ENCODE measurements around the gene SLC28A2.
"Not testable (repeated sequence)": the region's sequence is repeated elsewhere in the genome, so short reads cannot be mapped to it uniquely, and the experiment has no call there.

The SLC28A2 gene

GRCh38 chr15:45276831-45277230, 24.8 kb downstream of the SLC28A2 start:
- peak; percentile 31 to 71 for DNase-seq (ENCODE audit: low read depth in 1 of 2, low spot score in 1 of 2)
- in situ Hi-C loops (cut with HindIII; ENCODE audit: low pct_unique_long_range_greater_than_20kb, low sequenced_read_pairs): no loop called here

DNA sequence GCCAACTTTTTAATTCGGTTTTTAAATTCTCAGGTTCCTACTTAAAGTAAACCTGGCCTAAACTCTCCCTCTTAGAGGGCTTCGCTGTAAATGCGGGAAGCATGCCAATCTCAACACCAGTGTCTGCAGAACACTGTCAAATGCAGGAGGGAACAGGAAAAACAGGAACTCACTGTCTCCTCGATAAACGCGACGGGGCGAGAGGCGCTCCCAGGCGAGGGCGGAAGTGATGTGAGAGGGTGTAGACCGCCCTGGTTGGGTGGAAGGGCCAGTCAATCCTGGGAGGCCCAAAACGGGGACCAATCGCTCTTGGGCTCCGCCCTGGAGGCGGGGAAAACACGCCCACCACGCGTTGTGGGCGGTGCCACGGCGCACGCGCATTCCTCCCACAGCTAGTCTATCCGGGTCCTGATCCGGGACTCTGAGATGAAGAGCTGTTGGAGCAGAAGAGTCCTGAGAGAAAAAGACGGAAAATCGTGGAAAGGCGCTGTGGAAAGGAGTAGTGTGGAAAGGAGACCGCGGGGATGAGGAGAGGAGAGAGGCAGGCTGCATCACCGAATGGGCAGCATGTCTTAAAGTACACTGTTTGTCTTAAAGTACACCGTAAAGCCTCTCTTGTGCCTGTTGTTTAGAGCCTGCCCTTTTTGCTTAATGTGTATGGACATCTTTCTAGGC, 27.1 kb downstream of the SLC28A2 start:
- in situ Hi-C loops (cut with HindIII; ENCODE audit: low pct_unique_long_range_greater_than_20kb, low sequenced_read_pairs): no loop called here
- no peak for TF ChIP-seq JUND (IDR thresholded peaks at IDR 0.05; ENCODE audit: low read depth)
- peak; percentile 88 to 100 for DNase-seq (ENCODE audit: low read depth in 1 of 2, low spot score in 1 of 2)

More at GRCh38 chr15:45276831-45277230, 24.8 kb downstream of the SLC28A2 start:
- TF ChIP-seq JUND (IDR thresholded peaks at IDR 0.05; ENCODE audit: low read depth): no peak

GRCh38 chr15:45285413-45285812, 33.4 kb downstream of the SLC28A2 start:
- in situ Hi-C loops (cut with HindIII; ENCODE audit: low pct_unique_long_range_greater_than_20kb, low sequenced_read_pairs): no loop called here
- no peak for TF ChIP-seq JUND (IDR thresholded peaks at IDR 0.05; ENCODE audit: low read depth)
- no peak for DNase-seq (ENCODE audit: low read depth in 1 of 2, low spot score in 1 of 2)

DNA sequence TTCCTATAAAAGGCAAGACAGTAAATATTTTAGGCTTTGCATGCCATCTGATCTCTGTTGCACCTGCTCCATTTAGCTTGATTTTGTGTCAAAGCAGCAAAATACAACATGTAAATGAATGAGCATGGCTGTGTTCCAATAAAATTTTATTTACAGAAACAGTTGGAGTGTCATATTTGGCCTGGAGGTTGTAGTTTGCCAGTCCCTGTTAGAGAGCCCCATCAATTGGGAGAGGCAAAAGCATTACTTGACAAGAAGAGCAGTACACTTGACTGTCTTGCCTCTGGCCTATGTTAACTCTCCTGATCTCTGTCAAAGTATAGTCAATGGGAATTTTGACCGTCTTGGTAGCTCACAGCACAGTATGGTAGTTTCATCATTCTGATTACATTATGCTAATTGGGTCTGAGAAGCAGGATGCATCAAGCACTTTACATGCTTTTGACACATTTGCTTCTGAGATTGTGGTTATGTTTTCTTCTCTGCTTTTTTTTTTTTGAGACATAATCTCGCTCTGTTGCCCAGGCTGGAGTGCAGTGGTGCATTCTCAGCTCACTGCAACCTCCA, 35.4 kb downstream of the SLC28A2 start:
- no peak for DNase-seq (ENCODE audit: low read depth in 1 of 2, low spot score in 1 of 2)
- in situ Hi-C loops (cut with HindIII; ENCODE audit: low pct_unique_long_range_greater_than_20kb, low sequenced_read_pairs): no loop called here
- TF ChIP-seq JUND (IDR thresholded peaks at IDR 0.05; ENCODE audit: low read depth): no peak

DNA sequence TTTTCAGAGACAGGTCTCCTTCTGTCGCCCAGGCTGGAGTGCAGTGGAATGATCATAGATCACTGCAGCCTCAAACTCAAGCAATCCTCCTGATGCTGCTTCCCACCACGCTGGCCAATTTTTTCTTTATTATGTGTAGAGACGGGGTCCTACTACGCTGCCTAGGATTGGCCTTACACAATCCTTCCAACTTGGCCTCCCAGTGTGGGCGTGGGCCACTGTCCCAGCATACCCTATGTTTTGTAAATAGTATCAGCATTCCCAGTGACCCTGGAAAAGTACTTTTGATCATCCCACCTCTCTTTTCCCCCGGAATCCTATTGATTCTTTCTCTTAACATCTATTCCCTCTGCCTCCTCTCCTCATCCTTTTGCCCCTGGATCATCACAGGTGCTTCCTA, 36.9 kb downstream of the SLC28A2 start:
- TF ChIP-seq JUND (IDR thresholded peaks at IDR 0.05; ENCODE audit: low read depth): no peak

DNA sequence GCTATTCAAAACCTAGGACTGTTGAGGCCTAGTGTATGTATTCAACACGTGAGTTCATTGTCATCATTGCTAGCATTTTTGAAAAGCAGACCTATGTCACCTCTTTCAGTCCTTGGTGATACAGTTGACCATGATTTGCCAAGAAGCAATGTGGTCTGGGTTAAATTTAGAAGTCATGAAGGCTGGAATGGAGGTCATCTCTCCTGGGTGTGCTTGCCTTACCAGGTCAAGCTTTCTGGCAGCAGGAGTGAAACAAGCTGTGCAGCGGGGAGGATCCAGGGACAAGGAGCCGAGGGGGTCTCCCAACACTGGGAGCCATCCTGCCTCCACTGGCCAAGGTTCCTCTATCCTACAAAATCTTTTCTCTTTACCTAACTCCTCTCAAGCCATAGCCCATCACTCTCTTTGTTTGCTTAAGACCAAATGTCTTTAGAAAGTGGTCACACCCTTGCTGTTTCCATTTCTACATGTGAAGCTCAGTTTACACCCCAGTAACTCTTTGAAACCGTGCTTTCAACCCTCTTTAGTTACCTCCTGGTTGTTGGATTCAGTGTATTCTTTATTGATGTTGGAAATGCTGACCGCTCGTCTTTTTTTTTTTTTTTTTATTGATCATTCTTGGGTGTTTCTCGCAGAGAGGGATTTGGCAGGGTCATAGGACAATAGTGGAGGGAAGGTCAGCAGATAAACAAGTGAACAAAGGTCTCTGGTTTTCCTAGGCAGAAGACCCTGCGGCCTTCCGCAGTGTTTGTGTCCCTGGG, 40.0 kb downstream of the SLC28A2 start:
- TF ChIP-seq JUND (IDR thresholded peaks at IDR 0.05; ENCODE audit: low read depth): no peak
- DNase-seq (ENCODE audit: low read depth in 1 of 2, low spot score in 1 of 2): no peak
- in situ Hi-C loops (cut with HindIII; ENCODE audit: low pct_unique_long_range_greater_than_20kb, low sequenced_read_pairs): no loop called here

More for the DNA sequence above, 36.9 kb downstream of the SLC28A2 start:
- in situ Hi-C loops (cut with HindIII; ENCODE audit: low pct_unique_long_range_greater_than_20kb, low sequenced_read_pairs): no loop called here
- DNase-seq (ENCODE audit: low read depth in 1 of 2, low spot score in 1 of 2): no peak

DNA sequence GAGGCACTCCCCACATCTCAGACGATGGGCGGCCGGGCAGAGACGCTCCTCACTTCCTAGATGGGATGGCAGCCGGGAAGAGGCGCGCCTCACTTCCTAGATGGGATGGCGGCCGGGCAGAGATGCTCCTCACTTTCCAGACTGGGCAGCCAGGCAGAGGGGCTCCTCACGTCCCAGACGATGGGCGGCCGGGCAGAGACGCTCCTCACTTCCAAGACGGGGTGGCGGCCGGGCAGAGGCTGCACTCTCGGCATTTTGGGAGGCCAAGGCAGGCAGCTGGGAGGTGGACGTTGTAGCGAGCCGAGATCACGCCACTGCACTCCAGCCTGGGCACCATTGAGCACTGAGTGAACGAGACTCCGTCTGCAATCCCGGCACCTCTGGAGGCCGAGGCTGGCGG, 41.3 kb downstream of the SLC28A2 start:
- in situ Hi-C loops (cut with HindIII; ENCODE audit: low pct_unique_long_range_greater_than_20kb, low sequenced_read_pairs); DNase-seq (ENCODE audit: low read depth in 1 of 2, low spot score in 1 of 2): not testable (repeated sequence)

- in situ Hi-C loops (cut with HindIII; ENCODE audit: low pct_unique_long_range_greater_than_20kb, low sequenced_read_pairs); DNase-seq (ENCODE audit: low read depth in 1 of 2, low spot score in 1 of 2): not testable (repeated sequence)
Observed at GRCh38 chr15:45298964-45299378, 46.9 kb downstream of the SLC28A2 start.

DNA sequence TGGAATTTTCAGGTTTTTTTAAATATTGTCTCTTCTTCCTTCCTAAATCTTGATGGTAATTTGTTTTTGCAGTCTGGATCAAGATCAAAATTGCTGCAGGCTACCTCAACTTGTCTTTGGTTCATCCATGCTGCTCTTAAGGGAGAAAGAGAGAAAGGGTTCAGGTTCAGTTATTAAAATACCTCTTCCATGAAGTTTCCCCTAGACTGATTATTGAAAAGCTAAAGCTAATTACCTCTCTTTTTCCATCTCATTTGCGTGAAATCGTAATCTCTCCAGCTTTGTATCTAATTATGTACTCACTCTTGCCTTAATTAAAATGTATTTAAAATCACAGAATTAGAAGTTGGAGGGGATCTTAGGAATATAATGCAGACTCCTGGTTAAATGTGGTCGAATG, 52.7 kb downstream of the SLC28A2 start:
- in situ Hi-C loops (cut with HindIII; ENCODE audit: low pct_unique_long_range_greater_than_20kb, low sequenced_read_pairs): no loop called here
- DNase-seq (ENCODE audit: low read depth in 1 of 2, low spot score in 1 of 2): no peak
- TF ChIP-seq JUND (IDR thresholded peaks at IDR 0.05; ENCODE audit: low read depth): no peak

- in situ Hi-C loops (cut with HindIII; ENCODE audit: low pct_unique_long_range_greater_than_20kb, low sequenced_read_pairs): no loop called here
- no peak for DNase-seq (ENCODE audit: low read depth in 1 of 2, low spot score in 1 of 2)
- TF ChIP-seq JUND (IDR thresholded peaks at IDR 0.05; ENCODE audit: low read depth): no peak
Observed at GRCh38 chr15:45306105-45306504, 54.1 kb downstream of the SLC28A2 start.

GRCh38 chr15:45307230-45307924, 55.3 kb downstream of the SLC28A2 start:
- TF ChIP-seq JUND (IDR thresholded peaks at IDR 0.05; ENCODE audit: low read depth): no peak
- in situ Hi-C loops (cut with HindIII; ENCODE audit: low pct_unique_long_range_greater_than_20kb, low sequenced_read_pairs): no loop called here
- DNase-seq (ENCODE audit: low read depth in 1 of 2, low spot score in 1 of 2): peak; percentile 23 to 62

GRCh38 chr15:45314117-45314516, 62.1 kb downstream of the SLC28A2 start:
- in situ Hi-C loops (cut with HindIII; ENCODE audit: low pct_unique_long_range_greater_than_20kb, low sequenced_read_pairs); DNase-seq (ENCODE audit: low read depth in 1 of 2, low spot score in 1 of 2): not testable (repeated sequence)

- in situ Hi-C loops (cut with HindIII; ENCODE audit: low pct_unique_long_range_greater_than_20kb, low sequenced_read_pairs): no loop called here
- TF ChIP-seq JUND (IDR thresholded peaks at IDR 0.05; ENCODE audit: low read depth): no peak
- DNase-seq (ENCODE audit: low read depth in 1 of 2, low spot score in 1 of 2): peak; percentile 44 to 93
Observed at GRCh38 chr15:45314960-45315359, 62.9 kb downstream of the SLC28A2 start.

All from T47D (cell line).